ENCODE data around the gene WDR77.
A peak's percentile ranks its signal among the peaks of the same experiment; 100 is the strongest.

Gene WDR77

GRCh38 chr1:111470596-111470995 is 21.5 kb upstream of the WDR77 start:
- H3K4me3 ChIP-seq (ENCODE audit: low read depth, low read length, poor library complexity, severe bottlenecking): peak overlapping the region; percentile 31

DNA sequence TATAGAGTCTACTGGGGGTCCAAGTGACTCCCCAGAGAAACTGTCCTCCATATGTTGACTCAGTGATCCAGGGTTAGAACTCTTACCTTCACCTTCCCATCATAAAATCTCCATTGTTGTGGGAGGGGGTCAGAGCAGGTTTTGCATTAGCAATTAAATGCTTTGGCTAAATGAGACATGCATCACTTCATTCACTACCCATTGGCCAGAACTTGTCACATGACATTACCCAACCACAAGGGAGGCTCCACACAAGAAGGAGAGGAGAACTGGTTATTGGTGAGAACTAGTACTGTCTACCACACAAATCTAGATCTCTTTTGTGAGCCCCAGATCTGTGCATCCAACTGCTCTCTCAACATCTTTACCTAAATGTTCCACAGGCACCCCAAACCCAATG is 20.5 kb upstream of the WDR77 start:
- Histone ChIP-seq H3K36me3 (ENCODE audit: insufficient read depth, low read length) (peaks cover 30% of the 10 kb centered on the region), H3K4me1 (ENCODE audit: insufficient read depth, low read length, severe bottlenecking) (peaks cover 23% of the 10 kb centered on the region), H3K4me2 (ENCODE audit: low read length) (no peak overlapping the region), H3K9ac (ENCODE audit: low read length) (no peak overlapping the region), H2AFZ (ENCODE audit: low read length) (no peak overlapping the region), H3K79me2 (ENCODE audit: insufficient read depth, low read length) (no peaks in the 10 kb centered on the region), H3K27ac (ENCODE audit: low read depth, low read length, poor library complexity, severe bottlenecking) (no peak overlapping the region), H3K4me3 (ENCODE audit: low read depth, low read length, poor library complexity, severe bottlenecking) (no peak overlapping the region), H3K9me2 (ENCODE audit: low read depth, low read length) (no peaks in the 10 kb centered on the region), H3K9me3 (ENCODE audit: low read length) (no peaks in the 10 kb centered on the region), H4K20me1 (ENCODE audit: insufficient read depth, low read length) (no peaks in the 10 kb centered on the region), H3F3A (ENCODE audit: insufficient read depth, low read length) (no peaks in the 10 kb centered on the region), H3K27me3 (ENCODE audit: insufficient read depth, low read length) (no peaks in the 10 kb centered on the region)
- TF ChIP-seq CTCF (IDR thresholded peaks at IDR 0.05; ENCODE audit: low read length) (no peak), EZH2 (IDR thresholded peaks at IDR 0.05; ENCODE audit: borderline replicate concordance, low read length) (no peak)

More at GRCh38 chr1:111470596-111470995, 21.5 kb upstream of the WDR77 start:
- H3K36me3 ChIP-seq (ENCODE audit: insufficient read depth, low read length): peaks cover 27% of the 10 kb centered on the region
- peak overlapping the region; percentile 59 for H3K4me2 ChIP-seq (ENCODE audit: low read length)
- H3K27me3 ChIP-seq (ENCODE audit: insufficient read depth, low read length): no peaks in the 10 kb centered on the region
- no peaks in the 10 kb centered on the region for H3K9me2 ChIP-seq (ENCODE audit: low read depth, low read length)
- H3F3A ChIP-seq (ENCODE audit: insufficient read depth, low read length): no peaks in the 10 kb centered on the region
- H3K27ac ChIP-seq (ENCODE audit: low read depth, low read length, poor library complexity, severe bottlenecking): peak overlapping the region; percentile 72
- H2AFZ ChIP-seq (ENCODE audit: low read length): peak overlapping the region; percentile 67
- H3K79me2 ChIP-seq (ENCODE audit: insufficient read depth, low read length): no peaks in the 10 kb centered on the region
- TF ChIP-seq EZH2 (IDR thresholded peaks at IDR 0.05; ENCODE audit: borderline replicate concordance, low read length) (no peak), CTCF (IDR thresholded peaks at IDR 0.05; ENCODE audit: low read length) (no peak)
- H3K9ac ChIP-seq (ENCODE audit: low read length): peak overlapping the region; percentile 26; the same call in 1 of the 2 replicates
- peaks cover 23% of the 10 kb centered on the region for H3K4me1 ChIP-seq (ENCODE audit: insufficient read depth, low read length, severe bottlenecking)
- H3K9me3 ChIP-seq (ENCODE audit: low read length): no peaks in the 10 kb centered on the region
- H4K20me1 ChIP-seq (ENCODE audit: insufficient read depth, low read length): no peaks in the 10 kb centered on the region

- H3K4me2 ChIP-seq (ENCODE audit: low read length): no peak overlapping the region
- peaks cover 21% of the 10 kb centered on the region for H3K4me1 ChIP-seq (ENCODE audit: insufficient read depth, low read length, severe bottlenecking)
- H2AFZ ChIP-seq (ENCODE audit: low read length): no peak overlapping the region
- no peak overlapping the region for H3K9ac ChIP-seq (ENCODE audit: low read length)
- H3K4me3 ChIP-seq (ENCODE audit: low read depth, low read length, poor library complexity, severe bottlenecking): no peak overlapping the region
- no peak overlapping the region for H3K27ac ChIP-seq (ENCODE audit: low read depth, low read length, poor library complexity, severe bottlenecking)
- no peaks in the 10 kb centered on the region for H3F3A ChIP-seq (ENCODE audit: insufficient read depth, low read length)
- TF ChIP-seq CTCF (IDR thresholded peaks at IDR 0.05; ENCODE audit: low read length) (0 out of 2 replicates have a peak, but pooled peaks have one; percentile 1), EZH2 (IDR thresholded peaks at IDR 0.05; ENCODE audit: borderline replicate concordance, low read length) (no peak)
- H3K36me3 ChIP-seq (ENCODE audit: insufficient read depth, low read length): peaks cover 30% of the 10 kb centered on the region
- no peaks in the 10 kb centered on the region for H3K79me2 ChIP-seq (ENCODE audit: insufficient read depth, low read length)
- H3K9me3 ChIP-seq (ENCODE audit: low read length): no peaks in the 10 kb centered on the region
- H3K27me3 ChIP-seq (ENCODE audit: insufficient read depth, low read length): no peaks in the 10 kb centered on the region
- H4K20me1 ChIP-seq (ENCODE audit: insufficient read depth, low read length): no peaks in the 10 kb centered on the region
- H3K9me2 ChIP-seq (ENCODE audit: low read depth, low read length): no peaks in the 10 kb centered on the region
Observed at GRCh38 chr1:111468717-111469100, 19.7 kb upstream of the WDR77 start.
